Right lobe of liver (tissue), 4 donors: ENCODE measurements around the gene C1orf185.

Source experiments
- CTCF ChIP-seq, 4 donors: fragments of 200-600 bp in 3 of 4; fragments of 450-650 bp in 1 of 4; IDR thresholded peaks; one replicate each; pipeline versions ENCODE4 v1.5.1 to v1.8.0; 2016 to 2022; ENCODE audit warnings: antibody characterized with exemption in 4 of 4, mild to moderate bottlenecking in 2 of 4
- POLR2A ChIP-seq: fragments of 450-650 bp; IDR thresholded peaks from one replicate; pipeline ENCODE4 v1.6.1; 2017; ENCODE audit warnings: antibody characterized with exemption, mild to moderate bottlenecking
- donor health status: DM: no; HTN: no; CAD: no.
- donor health status: DM: no; HTN: no; CAD: no.
- donor health status: DM: no; HTN: yes; CAD: no.

- TF ChIP-seq CTCF (IDR thresholded peaks at IDR 0.05) = no peak
- TF ChIP-seq POLR2A = no peak
Observed at GRCh38 chr1:51071291-51072042, 30.6 kb upstream of the C1orf185 start.
